Lower lobe of right lung (tissue), 2 donors: ENCODE data around the gene TSSK3. TPM values are rescaled to one million over a fixed set of nuclear protein-coding genes. Genes with fewer than 3 reads are reported as not detected.

Experiments
- ATAC-seq, 2 donors: fragments of 200-7000 bp; cut with Tn5 transposase; one replicate each; pipeline ENCODE4 v1.9.1; 2020 to 2022; ENCODE audit warnings: mild to moderate bottlenecking in 2 of 2, moderate library complexity in 2 of 2
- DNase-seq: peaks from one replicate; pipeline ENCODE4 v3.0.0-alpha.2; 2020
- H3K27ac ChIP-seq: fragments of 200-600 bp; one replicate; pipeline ENCODE4 v1.8.0; 2022
- H3K27me3 ChIP-seq: fragments of 200-600 bp; one replicate; pipeline ENCODE4 v1.8.0; 2022; ENCODE audit warnings: low read depth
- H3K36me3 ChIP-seq: fragments of 200-600 bp; one replicate; pipeline ENCODE4 v1.8.0; 2022; ENCODE audit warnings: mild to moderate bottlenecking
- H3K4me1 ChIP-seq: fragments of 200-600 bp; one replicate; pipeline ENCODE4 v1.8.0; 2022
- H3K4me3 ChIP-seq: fragments of 200-600 bp; one replicate; pipeline ENCODE4 v1.8.0; 2022; ENCODE audit warnings: mild to moderate bottlenecking
- H3K9me3 ChIP-seq: fragments of 200-600 bp; one replicate; pipeline ENCODE4 v1.8.0; 2022
- CTCF ChIP-seq: fragments of 200-600 bp; IDR thresholded peaks from one replicate; pipeline ENCODE4 v1.8.0; 2022; ENCODE audit warnings: antibody characterized with exemption, mild to moderate bottlenecking
- intact Hi-C: fragments of 100-400 bp; cut with DNase I; formaldehyde crosslinking; loops from one replicate; pipeline ENCODE4 v1.11.0; 2022
- total RNA-seq: library from RNA; stranded (reverse); fragmentation: NEBNext Ultra II Directional; extraction: Animal tissue kit (Norgen Biotek cat#: 25700); gene quantifications from one replicate; pipeline ENCODE4 v1.2.1, GENCODE V29; 2021
- donor health status: DM: no; HTN: yes; CAD: no; lungs with severe emphysema.

TSSK3 gene
- total RNA-seq, 1 donor from 2014 or later = 2.1 TPM

DNA sequence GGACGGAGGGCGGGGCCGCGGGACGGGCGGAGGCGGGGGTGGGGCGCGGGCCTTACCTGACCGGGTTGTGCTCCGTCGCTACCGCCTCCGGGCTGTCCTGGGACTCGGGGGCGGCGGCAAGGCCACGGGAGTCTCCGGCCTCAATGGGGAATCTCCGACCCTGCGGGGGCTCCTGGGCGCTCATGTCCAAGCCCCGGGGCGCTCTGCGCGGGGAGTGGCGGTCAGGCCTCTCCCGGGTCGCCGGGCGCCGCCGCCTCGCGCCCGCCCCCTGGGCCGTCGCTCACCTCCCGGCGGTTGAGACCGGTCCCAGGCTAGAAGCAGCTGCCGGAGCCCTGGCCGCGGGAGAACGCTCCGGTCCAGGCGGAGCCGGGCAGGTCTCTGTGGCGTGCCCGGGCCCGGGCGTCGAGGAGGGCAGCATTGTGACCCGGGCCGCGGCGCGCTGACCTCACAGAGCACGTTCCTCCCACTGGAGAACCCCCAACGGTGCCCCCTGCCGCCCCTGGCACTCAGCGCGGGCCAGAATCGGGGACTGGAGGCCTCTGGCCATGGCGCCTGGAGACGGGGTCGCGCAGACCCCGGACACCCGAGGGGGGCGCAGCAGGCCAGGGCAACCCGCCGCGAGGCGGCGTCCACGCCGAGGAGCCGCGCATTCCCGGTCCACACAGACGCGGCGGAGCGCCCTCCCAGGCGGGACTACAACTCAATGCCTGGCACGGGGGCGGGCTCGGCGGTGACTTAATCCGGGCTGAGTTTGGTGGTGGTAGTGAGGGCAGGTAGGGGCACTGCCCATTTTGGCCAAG lies 465 bp upstream of the TSSK3 start:
- intact Hi-C loops = no loop called here
- H3K36me3 ChIP-seq = peaks cover 30% of the 10 kb centered on the region
- peak; percentile 72 to 76 for ATAC-seq
- no peaks in the 10 kb centered on the region for H3K27me3 ChIP-seq
- peaks cover 15% of the 10 kb centered on the region for H3K4me1 ChIP-seq
- H3K27ac ChIP-seq = peak overlapping the region; percentile 39
- peak; percentile 57 for DNase-seq
- TF ChIP-seq CTCF = peak; percentile 49
- H3K4me3 ChIP-seq = peak overlapping the region; percentile 44
- H3K9me3 ChIP-seq = no peaks in the 10 kb centered on the region

GRCh38 chr1:32363713-32364112 lies 1.4 kb downstream of the TSSK3 start:
- DNase-seq (no peak), ATAC-seq (peak in 1 of 2 donors; percentile 22)
- H3K27me3 ChIP-seq = no peaks in the 10 kb centered on the region
- H3K9me3 ChIP-seq = no peaks in the 10 kb centered on the region
- H3K4me3 ChIP-seq = no peak overlapping the region
- TF ChIP-seq CTCF = no peak
- H3K36me3 ChIP-seq = peaks cover 48% of the 10 kb centered on the region
- intact Hi-C loops = no loop called here
- no peak overlapping the region for H3K27ac ChIP-seq
- peaks cover 15% of the 10 kb centered on the region for H3K4me1 ChIP-seq

- H3K9me3 ChIP-seq = no peaks in the 10 kb centered on the region
- H3K4me1 ChIP-seq = peaks cover 15% of the 10 kb centered on the region
- H3K4me3 ChIP-seq = no peak overlapping the region
- no peak for ATAC-seq
- no peak for TF ChIP-seq CTCF
- intact Hi-C loops = no loop called here
- H3K27ac ChIP-seq = no peak overlapping the region
- H3K36me3 ChIP-seq = peaks cover 60% of the 10 kb centered on the region
- no peaks in the 10 kb centered on the region for H3K27me3 ChIP-seq
- no peak for DNase-seq
These were observed 2.5 kb downstream of the TSSK3 start for GRCh38 chr1:32364836-32365235.

GRCh38 chr1:32365445-32365844 lies 3.1 kb downstream of the TSSK3 start:
- Histone ChIP-seq H3K4me3 (no peak overlapping the region), H3K27ac (no peak overlapping the region), H3K9me3 (no peaks in the 10 kb centered on the region), H3K4me1 (peaks cover 15% of the 10 kb centered on the region), H3K27me3 (no peaks in the 10 kb centered on the region), H3K36me3 (peaks cover 66% of the 10 kb centered on the region)
- no peak for ATAC-seq
- intact Hi-C loops = no loop called here
- no peak for DNase-seq
- no peak for TF ChIP-seq CTCF

- TF ChIP-seq CTCF = no peak
- DNase-seq = no peak
- Histone ChIP-seq H3K4me1 (no peaks in the 10 kb centered on the region), H3K36me3 (peaks cover 91% of the 10 kb centered on the region), H3K4me3 (no peak overlapping the region), H3K9me3 (no peaks in the 10 kb centered on the region), H3K27ac (no peak overlapping the region), H3K27me3 (no peaks in the 10 kb centered on the region)
- ATAC-seq = no peak
- intact Hi-C loops = no loop called here
These were observed 5.7 kb downstream of the TSSK3 start for GRCh38 chr1:32367912-32368635.
